Dedifferentiated amniotic fluid mesenchymal stem cell (primary cell): ENCODE measurements around the gene RRP1B.
A peak's percentile ranks its signal among the peaks of the same experiment; 100 is the strongest.
"Not testable (repeated sequence)": the region's sequence is repeated elsewhere in the genome, so short reads cannot be mapped to it uniquely, and the experiment has no call there.

Experiments
- DNase-seq: peaks from one replicate; pipeline ENCODE4 v3.0.0-alpha.2; 2016; ENCODE audit errors: extremely low spot score

RRP1B gene, protein sequence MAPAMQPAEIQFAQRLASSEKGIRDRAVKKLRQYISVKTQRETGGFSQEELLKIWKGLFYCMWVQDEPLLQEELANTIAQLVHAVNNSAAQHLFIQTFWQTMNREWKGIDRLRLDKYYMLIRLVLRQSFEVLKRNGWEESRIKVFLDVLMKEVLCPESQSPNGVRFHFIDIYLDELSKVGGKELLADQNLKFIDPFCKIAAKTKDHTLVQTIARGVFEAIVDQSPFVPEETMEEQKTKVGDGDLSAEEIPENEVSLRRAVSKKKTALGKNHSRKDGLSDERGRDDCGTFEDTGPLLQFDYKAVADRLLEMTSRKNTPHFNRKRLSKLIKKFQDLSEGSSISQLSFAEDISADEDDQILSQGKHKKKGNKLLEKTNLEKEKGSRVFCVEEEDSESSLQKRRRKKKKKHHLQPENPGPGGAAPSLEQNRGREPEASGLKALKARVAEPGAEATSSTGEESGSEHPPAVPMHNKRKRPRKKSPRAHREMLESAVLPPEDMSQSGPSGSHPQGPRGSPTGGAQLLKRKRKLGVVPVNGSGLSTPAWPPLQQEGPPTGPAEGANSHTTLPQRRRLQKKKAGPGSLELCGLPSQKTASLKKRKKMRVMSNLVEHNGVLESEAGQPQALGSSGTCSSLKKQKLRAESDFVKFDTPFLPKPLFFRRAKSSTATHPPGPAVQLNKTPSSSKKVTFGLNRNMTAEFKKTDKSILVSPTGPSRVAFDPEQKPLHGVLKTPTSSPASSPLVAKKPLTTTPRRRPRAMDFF

GRCh38 chr21:43659136-43660000, at the start of gene RRP1B, which contains the start of gene HSF2BP:
Gene RRP1B, plus strand, starts transcription at chr21:43659560. Its CDS starts 105 bp downstream, at chr21:43659665.
Gene HSF2BP, minus strand, starts transcription at chr21:43659488. Its CDS starts 1,392 bp downstream, at chr21:43658096.
- DNase-seq, result peak; percentile 66

DNA sequence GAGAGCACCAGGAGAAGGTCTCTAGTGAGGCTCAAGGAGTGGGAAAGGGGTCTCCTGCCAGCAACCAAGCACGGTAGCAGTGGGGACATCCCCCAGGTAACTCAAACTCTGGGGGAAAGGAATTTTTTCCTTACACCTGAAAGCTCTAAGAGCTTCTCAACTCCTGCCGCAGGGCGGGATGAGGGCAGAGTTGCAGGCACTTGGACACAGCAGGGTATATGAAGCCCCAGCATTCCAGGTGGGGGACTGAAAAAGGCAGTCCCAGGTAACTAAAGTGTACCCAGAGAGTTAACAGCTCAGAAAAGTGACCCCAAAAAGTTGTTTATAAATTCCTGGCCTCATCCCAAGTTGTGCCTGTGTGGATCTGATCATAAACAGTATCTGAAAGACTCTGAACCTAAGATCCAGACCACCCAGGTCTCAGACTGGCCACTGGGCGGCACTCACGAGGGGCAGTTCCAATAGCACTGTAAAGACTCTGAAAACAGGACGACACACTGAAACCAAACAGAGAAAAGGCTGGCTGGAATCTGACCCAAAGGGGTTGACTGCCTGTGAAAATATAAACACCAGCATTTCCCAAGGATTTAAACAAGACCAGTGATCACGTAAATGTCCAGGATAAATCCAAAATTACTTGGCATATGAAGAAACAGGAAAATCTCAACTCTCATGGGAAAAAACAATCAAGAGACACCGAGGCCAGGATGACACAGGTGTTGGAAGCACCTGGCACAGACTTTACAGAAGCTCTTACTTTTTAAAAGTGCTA, 47.6 kb upstream of the RRP1B start:
- peak; percentile 66 for DNase-seq

DNA sequence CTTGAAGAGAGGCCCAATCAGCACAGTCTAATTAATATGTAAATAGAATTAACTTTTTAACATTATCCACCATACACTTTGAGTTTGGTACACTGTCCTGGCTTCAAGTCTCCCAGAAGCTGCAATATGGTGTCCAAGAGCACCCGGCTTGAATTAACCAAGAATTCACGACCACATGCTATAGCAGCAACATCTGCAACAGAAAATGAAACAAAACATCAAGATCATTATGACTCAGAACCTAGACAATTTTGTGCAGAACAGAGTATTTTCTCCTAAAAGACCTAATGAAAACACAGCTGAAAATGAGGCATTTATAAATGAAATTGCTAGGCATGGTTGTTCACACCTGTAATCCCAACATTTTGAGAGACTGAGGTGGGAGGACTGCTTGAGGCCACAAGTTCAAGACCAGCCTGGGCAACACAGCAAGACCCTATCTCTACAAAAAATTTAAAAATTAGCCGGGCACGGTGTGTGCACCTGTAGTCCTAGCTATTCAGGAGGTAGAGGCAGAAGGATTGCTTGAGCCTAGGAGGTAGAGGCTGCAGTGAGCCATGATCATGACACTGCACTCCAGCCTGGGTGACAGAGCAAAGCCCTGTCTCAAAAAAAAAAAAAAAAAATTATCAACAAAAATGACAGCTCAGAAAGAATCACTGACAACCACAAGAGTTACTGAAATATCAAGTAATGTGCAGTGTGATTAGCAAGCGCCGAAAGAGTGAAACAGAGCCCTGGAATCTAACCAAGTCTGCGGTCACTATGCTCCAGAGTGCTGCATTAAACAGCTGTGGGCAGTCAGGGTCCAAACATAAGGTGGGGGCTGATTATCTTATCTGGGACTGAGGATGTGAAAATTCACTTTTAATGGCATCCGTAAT, 45.4 kb upstream of the RRP1B start:
- DNase-seq, result peak; percentile 42

DNA sequence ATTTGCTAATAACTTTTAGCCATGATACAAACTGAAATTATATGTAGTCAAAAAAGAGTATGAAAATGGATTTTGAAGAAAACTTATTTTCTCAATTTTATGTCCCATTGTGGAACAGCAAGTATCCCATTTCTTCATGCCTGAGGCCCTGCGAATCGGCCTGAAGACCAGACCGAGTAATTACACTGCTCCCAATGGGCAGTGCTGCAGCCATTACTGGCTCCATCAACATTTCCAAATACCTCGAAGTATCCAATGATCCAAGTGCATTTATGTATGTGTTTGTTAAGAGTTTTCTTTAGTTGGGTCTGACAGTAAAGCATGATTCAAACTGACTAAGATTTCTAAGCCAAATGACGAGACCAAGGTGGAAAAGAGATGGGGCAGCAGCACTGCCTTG, 44.5 kb upstream of the RRP1B start:
- DNase-seq, result no peak

DNA sequence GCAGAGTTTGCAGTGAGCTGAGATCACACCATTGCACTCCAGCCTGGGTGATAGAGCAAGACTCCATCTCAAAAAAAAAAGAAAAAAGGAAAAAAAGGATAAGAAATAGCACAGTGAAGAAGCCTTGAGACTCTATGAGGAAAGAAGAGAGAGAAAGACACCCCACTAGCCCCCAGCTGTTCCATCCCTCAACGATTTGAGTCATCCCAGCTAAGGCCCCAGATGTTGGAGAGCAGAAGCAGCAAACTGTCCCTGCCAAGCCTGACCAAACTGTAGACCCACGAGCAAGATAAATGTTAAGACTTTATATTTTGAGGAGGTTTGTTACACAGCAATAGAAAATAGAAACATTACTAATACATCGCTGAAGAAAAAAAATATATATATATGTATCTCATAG, 42.5 kb upstream of the RRP1B start:
- not testable (repeated sequence) for DNase-seq

GRCh38 chr21:43618940-43619339, 40.4 kb upstream of the RRP1B start:
- DNase-seq, result no peak

DNA sequence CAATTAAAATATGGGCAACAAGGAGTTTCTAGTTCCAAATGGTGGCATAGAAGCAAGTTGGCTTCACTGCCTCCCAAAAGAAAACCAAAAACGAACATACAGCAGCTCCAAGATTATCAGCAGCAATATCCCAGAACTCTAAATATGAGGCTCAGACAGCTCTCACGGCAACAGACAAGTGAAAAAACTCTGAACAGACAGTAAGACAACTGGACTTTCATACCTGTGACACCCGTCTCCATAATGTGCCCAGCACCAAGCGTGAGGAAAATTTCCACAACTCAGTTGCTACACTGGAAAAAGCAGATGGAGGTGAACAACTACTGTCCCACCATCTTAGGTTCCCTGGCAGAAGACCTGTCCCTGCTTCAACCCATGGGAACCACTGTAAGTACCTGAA, 40.0 kb upstream of the RRP1B start:
- no peak for DNase-seq

DNA sequence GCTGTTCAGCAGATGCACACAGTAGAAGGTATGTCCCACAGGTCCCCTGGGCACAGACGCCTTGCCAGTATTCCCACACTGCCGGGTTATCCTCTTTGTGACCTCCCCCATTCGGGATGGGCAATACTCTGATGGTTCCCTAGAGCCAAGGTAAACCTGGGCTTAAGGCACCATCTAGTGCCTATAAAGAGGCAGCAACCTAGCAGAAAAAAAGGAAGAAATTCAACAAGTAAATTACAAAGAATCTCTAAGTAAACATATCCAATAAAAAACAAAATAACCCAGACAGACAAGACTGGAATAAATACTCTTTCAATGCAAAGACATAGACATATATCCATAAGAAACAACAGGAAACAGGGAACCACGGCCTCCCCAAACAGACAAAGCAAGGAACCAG, 39.5 kb upstream of the RRP1B start:
- DNase-seq, result no peak

DNA sequence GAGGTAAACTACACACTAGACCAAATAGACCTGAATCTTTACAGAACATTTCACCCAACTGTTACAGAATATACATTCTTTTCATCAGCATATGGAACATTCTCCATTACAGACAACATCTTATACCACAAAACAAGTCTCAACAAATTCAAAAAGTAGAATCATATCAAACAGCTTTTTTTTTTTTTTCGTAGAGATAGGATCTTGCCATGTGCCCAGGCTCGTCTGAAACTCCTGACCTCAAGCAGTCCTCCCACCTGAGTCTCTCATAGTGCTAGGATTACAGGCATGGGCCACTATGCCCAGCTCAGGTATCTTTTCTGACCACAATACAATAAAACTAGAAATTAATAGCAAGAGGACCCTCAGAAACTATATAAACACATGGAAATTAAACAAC, 36.6 kb upstream of the RRP1B start:
- DNase-seq, result no peak

- no peak for DNase-seq
Observed at GRCh38 chr21:43623588-43623987, 35.8 kb upstream of the RRP1B start.

DNA sequence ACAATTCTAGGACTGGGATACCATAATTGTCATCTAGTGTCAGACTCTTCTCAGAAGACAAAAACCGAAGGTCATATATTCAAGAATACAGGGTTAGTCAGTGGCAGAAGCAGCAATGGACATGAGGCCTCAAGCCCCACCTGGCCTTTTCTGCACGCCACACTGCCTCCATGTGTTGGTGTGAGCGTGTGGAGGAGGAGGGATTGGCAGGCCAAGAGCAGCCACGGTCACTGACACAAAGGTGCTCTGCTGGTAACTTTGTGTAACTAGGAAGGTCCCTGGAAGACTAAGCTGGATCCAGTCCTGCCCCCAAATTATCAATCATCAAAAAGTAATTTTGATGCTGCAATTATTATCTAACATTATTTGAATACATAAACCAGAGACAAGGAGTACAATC, 35.0 kb upstream of the RRP1B start:
- no peak for DNase-seq

DNA sequence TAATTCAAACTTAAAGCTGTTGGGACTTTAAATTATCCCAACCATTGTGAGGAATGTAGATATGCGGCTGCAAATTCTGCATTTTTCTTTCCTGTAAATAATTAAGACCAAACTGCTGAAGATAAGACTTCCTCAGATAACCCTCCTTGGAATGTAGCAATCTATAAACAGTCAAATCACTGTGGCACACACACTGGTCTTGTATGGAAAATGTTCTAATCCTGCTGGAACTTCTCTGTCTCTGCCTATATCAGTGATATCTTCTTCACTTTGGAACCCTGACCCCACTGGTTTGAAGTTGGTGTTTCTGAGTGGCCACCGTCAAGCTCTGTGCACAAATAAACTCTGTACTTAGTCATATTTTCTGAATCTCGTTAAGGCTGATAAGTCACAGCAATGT, 33.0 kb upstream of the RRP1B start:
- no peak for DNase-seq

DNA sequence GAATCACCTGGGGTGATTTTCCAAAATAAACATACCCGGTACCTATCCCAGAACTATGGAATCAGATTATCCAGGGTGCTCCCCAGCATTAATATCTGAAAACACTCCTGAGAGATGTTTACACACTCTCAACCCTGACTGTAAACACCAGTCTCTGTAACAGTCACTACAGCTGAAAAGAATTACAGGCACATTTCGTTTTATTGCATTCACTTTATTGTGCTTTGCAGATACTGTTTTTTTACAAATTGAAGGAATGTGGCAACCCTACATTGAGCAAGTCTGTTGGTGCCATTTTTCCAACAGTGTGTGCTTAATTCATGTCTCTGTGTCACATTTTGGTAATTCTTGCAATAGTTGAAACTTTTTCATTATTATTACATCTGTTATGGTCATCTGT, 31.8 kb upstream of the RRP1B start:
- DNase-seq, result no peak

DNA sequence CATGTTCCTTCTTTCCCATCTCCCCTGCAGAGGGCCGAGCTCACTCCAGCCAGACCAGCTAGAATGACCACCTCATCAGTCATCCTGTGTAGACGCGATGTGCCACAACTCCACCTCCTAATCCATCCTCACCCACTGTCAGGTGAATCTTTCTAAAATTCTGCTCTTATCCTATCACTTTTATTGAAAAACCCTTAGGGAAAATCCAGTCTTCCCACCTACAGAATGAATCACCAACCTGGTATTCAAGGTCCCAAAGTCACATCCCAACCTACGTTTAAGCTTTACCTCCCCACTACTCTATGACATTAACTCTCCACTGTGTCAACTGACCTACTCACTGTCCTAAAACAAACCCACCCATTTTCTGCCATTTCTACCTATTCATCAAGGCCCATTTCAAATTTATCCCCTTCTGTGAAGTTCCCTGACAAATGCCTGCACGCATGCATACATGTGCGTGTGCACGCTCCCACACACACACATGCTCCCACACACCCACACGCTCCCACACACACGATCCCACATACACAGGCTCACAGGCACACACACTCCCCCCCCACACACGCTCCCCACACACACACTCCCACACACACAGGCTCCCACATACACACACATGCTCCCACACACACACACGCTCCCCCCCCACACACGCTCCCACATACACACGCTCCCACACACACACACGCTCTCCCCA, 27.8 kb upstream of the RRP1B start:
- DNase-seq, result no peak

GRCh38 chr21:43632373-43632905, 26.9 kb upstream of the RRP1B start:
- DNase-seq, result no peak

DNA sequence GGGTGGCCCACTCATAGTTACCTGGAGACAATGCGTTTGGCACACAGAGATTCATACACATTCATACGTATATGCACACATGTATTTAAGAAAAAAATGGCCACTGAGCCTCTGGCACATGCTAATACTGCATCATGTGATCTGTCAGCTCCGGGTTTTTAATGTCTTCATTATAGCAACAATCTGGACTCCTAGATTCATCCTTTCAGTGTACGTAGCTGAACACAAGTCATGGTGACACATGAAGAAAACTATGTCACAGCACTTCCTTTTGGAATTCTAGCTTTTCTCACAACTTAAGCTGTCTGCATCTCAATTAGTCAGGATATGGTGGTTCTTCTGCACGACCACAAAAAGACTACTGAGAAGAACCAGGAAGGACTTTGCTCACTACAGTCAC, 24.7 kb upstream of the RRP1B start:
- no peak for DNase-seq

GRCh38 chr21:43635436-43635835, 23.9 kb upstream of the RRP1B start:
- no peak for DNase-seq

DNA sequence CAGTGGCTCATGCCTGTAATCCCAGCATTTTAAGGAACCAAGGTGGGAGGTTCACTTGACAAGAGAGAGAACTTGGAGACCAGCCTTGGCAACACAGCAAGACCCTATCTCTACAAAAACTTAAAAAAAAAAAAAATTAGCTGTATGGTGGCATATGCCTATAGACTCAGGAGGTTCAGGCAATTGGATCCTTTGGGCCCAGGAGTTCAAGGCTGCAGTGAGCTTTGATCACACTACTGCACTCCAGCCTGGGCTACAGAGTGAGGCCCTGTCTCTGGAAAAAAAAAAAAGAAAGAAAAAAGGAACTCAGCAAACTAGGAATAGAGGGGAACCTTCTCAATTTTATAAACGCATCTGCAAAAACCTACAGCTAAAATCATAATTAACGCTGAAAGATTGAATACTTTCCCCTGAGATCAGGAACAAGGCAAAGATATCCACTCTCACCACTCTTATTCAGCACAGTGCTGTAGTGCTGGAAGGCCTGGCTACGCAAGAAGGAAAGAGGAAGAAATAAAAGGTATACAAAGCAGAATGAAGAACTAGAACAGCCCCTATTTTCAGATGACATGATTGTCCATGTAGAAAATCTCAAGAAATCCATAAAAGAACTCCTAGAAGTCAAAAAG, 21.7 kb upstream of the RRP1B start:
- no peak for DNase-seq
